ENCODE data around the gene GALNTL6. TPM values are rescaled to one million over a fixed set of nuclear protein-coding genes. Genes with fewer than 3 reads are reported as not detected.

GALNTL6 gene
- total and polyA plus RNA-seq, 9 of the 15 experiments (the other 6 are each of a cell fraction or from before 2014, with no cell fraction given), result 0.18 to 0.50 (median 0.29) TPM

DNA sequence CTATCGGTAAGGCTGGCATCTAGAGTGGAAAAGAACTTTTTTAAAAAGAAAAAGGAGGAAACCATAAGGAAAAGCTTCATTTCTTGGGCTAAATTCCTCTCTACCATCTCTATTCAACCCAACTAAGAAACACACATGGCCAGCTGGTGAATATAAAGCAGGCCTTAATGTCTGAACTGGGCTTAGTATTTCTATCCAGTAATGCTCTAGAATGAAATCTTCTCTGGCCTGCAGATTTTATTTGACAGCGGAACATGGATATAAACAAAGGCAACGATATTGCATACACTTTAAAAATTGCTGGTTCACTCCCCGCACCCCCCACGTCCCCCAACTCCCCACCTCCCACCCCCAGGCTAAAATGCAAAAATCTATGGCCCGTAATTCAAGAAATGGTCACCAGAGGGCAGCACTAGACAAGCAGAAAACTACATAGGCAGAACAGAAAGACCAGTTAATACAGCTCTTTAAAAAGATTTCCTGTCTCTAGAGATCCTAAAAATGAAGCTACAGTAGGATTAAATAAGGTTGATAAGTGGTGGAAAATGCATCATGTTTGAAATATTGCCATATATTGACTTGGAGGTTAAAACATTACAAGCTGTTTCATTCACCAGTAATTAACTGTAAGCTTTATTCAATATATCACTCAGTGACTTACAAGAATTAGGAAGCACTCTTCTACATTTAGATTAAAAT lies 1200.2 kb downstream of the GALNTL6 start (continued):
- peak; percentile 42 to 74 (median 64); a peak in 5 of 6 replicates for TF ChIP-seq CTCF (IDR thresholded peaks at IDR 0.05 in 2 of 3, conservative IDR thresholded peaks at IDR 0.05 in 1 of 3; ENCODE audit: insufficient read depth in 2 of 3, low read depth in 1 of 3, low read length in 3 of 3)
- TF ChIP-seq CXXC5 (CRISPR knock-in tag; IDR thresholded peaks at IDR 0.05), result no peak
- no peak for TF ChIP-seq MTA2 (IDR thresholded peaks at IDR 0.05; ENCODE audit: low read depth)
- no peak for TF ChIP-seq ZBTB9 (CRISPR knock-in tag; IDR thresholded peaks at IDR 0.05)
- peak; percentile 41; the same call in 1 of the 2 replicates for TF ChIP-seq DEAF1 (CRISPR knock-in tag; IDR thresholded peaks at IDR 0.05)
- TF ChIP-seq, protein P1, sequence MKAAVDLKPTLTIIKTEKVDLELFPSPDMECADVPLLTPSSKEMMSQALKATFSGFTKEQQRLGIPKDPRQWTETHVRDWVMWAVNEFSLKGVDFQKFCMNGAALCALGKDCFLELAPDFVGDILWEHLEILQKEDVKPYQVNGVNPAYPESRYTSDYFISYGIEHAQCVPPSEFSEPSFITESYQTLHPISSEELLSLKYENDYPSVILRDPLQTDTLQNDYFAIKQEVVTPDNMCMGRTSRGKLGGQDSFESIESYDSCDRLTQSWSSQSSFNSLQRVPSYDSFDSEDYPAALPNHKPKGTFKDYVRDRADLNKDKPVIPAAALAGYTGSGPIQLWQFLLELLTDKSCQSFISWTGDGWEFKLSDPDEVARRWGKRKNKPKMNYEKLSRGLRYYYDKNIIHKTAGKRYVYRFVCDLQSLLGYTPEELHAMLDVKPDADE (conservative IDR thresholded peaks at IDR 0.05; ENCODE audit: control insufficient read depth, low read depth, low read length), result no peak
- TF ChIP-seq FOXK2 (conservative IDR thresholded peaks at IDR 0.05 in 1 of 2, IDR thresholded peaks at IDR 0.05 in 1 of 2; ENCODE audit: low read depth in 2 of 2), result peak in 1 of 2 experiments; percentile 12; a peak in 1 of 4 replicates
- no peak for TF ChIP-seq POLR3G (IDR thresholded peaks at IDR 0.05; ENCODE audit: extremely low read depth, insufficient read length, insufficient replicate concordance)
- peak; percentile 55; the same call in 1 of the 2 replicates for TF ChIP-seq ARID2 (IDR thresholded peaks at IDR 0.05)
- TF ChIP-seq ZFP91 (CRISPR knock-in tag; IDR thresholded peaks at IDR 0.05), result no peak
- TF ChIP-seq, protein P2, sequence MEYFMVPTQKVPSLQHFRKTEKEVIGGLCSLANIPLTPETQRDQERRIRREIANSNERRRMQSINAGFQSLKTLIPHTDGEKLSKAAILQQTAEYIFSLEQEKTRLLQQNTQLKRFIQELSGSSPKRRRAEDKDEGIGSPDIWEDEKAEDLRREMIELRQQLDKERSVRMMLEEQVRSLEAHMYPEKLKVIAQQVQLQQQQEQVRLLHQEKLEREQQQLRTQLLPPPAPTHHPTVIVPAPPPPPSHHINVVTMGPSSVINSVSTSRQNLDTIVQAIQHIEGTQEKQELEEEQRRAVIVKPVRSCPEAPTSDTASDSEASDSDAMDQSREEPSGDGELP (CRISPR knock-in tag; IDR thresholded peaks at IDR 0.05; ENCODE audit: borderline replicate concordance), result no peak
- TF ChIP-seq KLF10 (CRISPR knock-in tag; IDR thresholded peaks at IDR 0.05), result no peak
- no peak for TF ChIP-seq CREB3L1 (IDR thresholded peaks at IDR 0.05; ENCODE audit: borderline replicate concordance, low read depth)
- 0 out of 2 replicates have a peak, but pooled peaks have one; percentile 23 for TF ChIP-seq LEF1 (IDR thresholded peaks at IDR 0.05)
- TF ChIP-seq RBM15 (IDR thresholded peaks at IDR 0.05; ENCODE audit: insufficient read depth, low read length), result no peak

Measured in K562 (cell line).